HCT116 (cell line): ENCODE measurements around the gene EDN1. TPM values are rescaled to one million over a fixed set of nuclear protein-coding genes. Genes with fewer than 3 reads are reported as not detected.

Experiments used
- ATAC-seq: fragments of 200-7000 bp; cut with Tn5 transposase; 2 replicates; pipeline ENCODE4 v1.9.1; 2020; ENCODE audit warnings: mild to moderate bottlenecking, moderate library complexity
- BruUV-seq: library from RNA; stranded (reverse); fragments of 400-500 nt; replicated peaks from 2 replicates; lab custom pipeline; 2021; lab: Mats Ljungman, UMichigan
- CTCF ChIA-PET: fragments of 300-600 bp; sonication (Branson Sonifier 250); formaldehyde crosslinking; loops from one replicate; lab custom pipeline; 2021; ENCODE audit warnings: antibody characterized with exemption; lab: Charles Lee
- POLR2A ChIA-PET: fragments of 300-600, 350-600 bp; sonication (Branson Sonifier 250); formaldehyde crosslinking; loops from one replicate; lab custom pipeline; 2021; ENCODE audit warnings: antibody characterized with exemption; lab: Charles Lee
- RAD21 ChIA-PET, 2 experiments: fragments of 300-600 bp; sonication (Branson Sonifier 250); formaldehyde crosslinking; loops; one replicate each; lab custom pipeline; 2023; ENCODE audit warnings: low total read pairs in 2 of 2; ENCODE audit not compliant: uncharacterized antibody in 2 of 2, unreplicated experiment in 2 of 2, low non-redundant PET in 1 of 2; lab: Charles Lee
- DNase-seq: peaks from one replicate; pipeline ENCODE4 v3.0.0-alpha.2; 2010; ENCODE audit warnings: low read depth, low spot score
- H2AFZ ChIP-seq: fragments of 200-600 bp; shearing (Covaris generic), sonication (generic); 2 replicates; pipeline ENCODE4 v1.6.1; 2017; ENCODE audit warnings: low read depth, mixed run types, mixed read lengths, antibody characterized with exemption, low read length; ENCODE audit not compliant: poor library complexity, severe bottlenecking
- H3K27ac ChIP-seq: 2 replicates; pipeline ENCODE4 v1.5.1; 2012; ENCODE audit warnings: low read depth, low read length
- H3K27me3 ChIP-seq: fragments of 200-600 bp; sonication (generic); 2 replicates; pipeline ENCODE4 v1.6.1; 2016; ENCODE audit warnings: mixed run types, low read length, mixed read lengths; ENCODE audit not compliant: insufficient read depth
- H3K36me3 ChIP-seq, 2 experiments: fragments of 200-500 bp in 1 of 2; fragments of 200-600 bp in 1 of 2; sonication (Bioruptor generic) in 1 of 2; sonication (generic) in 1 of 2; 2 replicates each; pipeline versions ENCODE4 v1.5.1 to v1.6.1; 2014 to 2016; ENCODE audit warnings: low read length in 2 of 2, inconsistent platforms in 1 of 2, mixed read lengths in 1 of 2, mixed run types in 1 of 2; ENCODE audit not compliant: insufficient read depth in 2 of 2, control insufficient read depth in 1 of 2
- H3K4me1 ChIP-seq, 2 experiments: fragments of 200-600 bp in 1 of 2; sonication (generic) in 1 of 2; 2 replicates each; pipeline versions ENCODE4 v1.5.1 to v1.6.1; 2012 to 2017; ENCODE audit warnings: low read length in 2 of 2, inconsistent platforms in 1 of 2, mild to moderate bottlenecking in 1 of 2, mixed read lengths in 1 of 2, mixed run types in 1 of 2, moderate library complexity in 1 of 2; ENCODE audit not compliant: insufficient read depth in 2 of 2, control insufficient read depth in 1 of 2
- H3K4me2 ChIP-seq: fragments of 200-600 bp; sonication (generic); 2 replicates; pipeline ENCODE4 v1.6.1; 2017; ENCODE audit warnings: mixed run types, low read length, mixed read lengths
- H3K4me3 ChIP-seq, 2 experiments: fragments of 200-600 bp in 1 of 2; sonication (generic) in 1 of 2; replicated peaks in 1 of 2; 2 replicates each; pipeline ENCODE4 v1.5.1; 2011 to 2016; ENCODE audit warnings: low read length in 2 of 2, control low read depth in 1 of 2, low read depth in 1 of 2, mild to moderate bottlenecking in 1 of 2, mixed read lengths in 1 of 2, mixed run types in 1 of 2
- H3K79me2 ChIP-seq: fragments of 200-600 bp; sonication (generic); 2 replicates; pipeline ENCODE4 v1.6.1; 2017; ENCODE audit warnings: mild to moderate bottlenecking, mixed run types, low read length, moderate library complexity, mixed read lengths; ENCODE audit not compliant: insufficient read depth
- H3K9ac ChIP-seq: fragments of 200-600 bp; sonication (generic); 2 replicates; pipeline ENCODE4 v1.6.1; 2016; ENCODE audit warnings: low read length, mixed read lengths
- H3K9me2 ChIP-seq: fragments of 200-600 bp; sonication (generic), shearing (Covaris generic); 2 replicates; pipeline ENCODE4 v1.6.1; 2017; ENCODE audit warnings: mixed run types, mild to moderate bottlenecking, moderate library complexity; ENCODE audit not compliant: insufficient read depth
- H3K9me3 ChIP-seq, 2 experiments: fragments of 200-500 bp in 1 of 2; fragments of 200-600 bp in 1 of 2; sonication (Bioruptor generic) in 1 of 2; sonication (generic) in 1 of 2; 2 replicates each; pipeline ENCODE4 v1.6.1; 2014 to 2017; ENCODE audit warnings: low read length in 2 of 2, mixed read lengths in 2 of 2, inconsistent platforms in 1 of 2, low read depth in 1 of 2, mild to moderate bottlenecking in 1 of 2, mixed run types in 1 of 2, moderate library complexity in 1 of 2; ENCODE audit not compliant: control insufficient read depth in 1 of 2, insufficient read depth in 1 of 2
- H4K20me1 ChIP-seq: fragments of 200-600 bp; sonication (generic), shearing (Covaris generic); 2 replicates; pipeline ENCODE4 v1.6.1; 2017; ENCODE audit warnings: mixed run types, mild to moderate bottlenecking, moderate library complexity; ENCODE audit not compliant: insufficient read depth
- CEBPB ChIP-seq: IDR thresholded peaks from 2 replicates; pipeline ENCODE4 v1.6.1; 2012; ENCODE audit warnings: low read depth
- EZH2 ChIP-seq: fragments of 200-600 bp; sonication (generic); IDR thresholded peaks from 2 replicates; pipeline ENCODE4 v1.6.1; 2017; ENCODE audit warnings: antibody characterized with exemption, mixed run types
- EZH2phosphoT487 ChIP-seq: fragments of 200-600 bp; IDR thresholded peaks from 2 replicates; pipeline ENCODE4 v1.6.1; 2018; ENCODE audit warnings: antibody characterized with exemption, borderline replicate concordance
- MAX ChIP-seq: IDR thresholded peaks from 2 replicates; pipeline ENCODE4 v1.6.1; 2012
- POLR2A ChIP-seq: IDR thresholded peaks from 2 replicates; pipeline ENCODE4 v1.7.0; 2011; ENCODE audit warnings: borderline replicate concordance; ENCODE audit not compliant: insufficient read depth, insufficient read length; ENCODE audit errors: extremely low read depth
- REST ChIP-seq: IDR thresholded peaks from 2 replicates; pipeline ENCODE4 v1.6.1; 2012; ENCODE audit warnings: low read depth
- SIN3A ChIP-seq: IDR thresholded peaks from 2 replicates; pipeline ENCODE4 v1.6.1; 2012; ENCODE audit warnings: low read depth
- YY1 ChIP-seq: IDR thresholded peaks from 2 replicates; pipeline ENCODE4 v1.6.1; 2011; ENCODE audit warnings: low read length, low read depth, moderate library complexity, mild to moderate bottlenecking; ENCODE audit not compliant: insufficient replicate concordance; ENCODE audit errors: extremely low read depth
- ZBTB33 ChIP-seq: IDR thresholded peaks from 2 replicates; pipeline ENCODE4 v1.6.1; 2011; ENCODE audit warnings: mild to moderate bottlenecking, low read length, moderate library complexity; ENCODE audit not compliant: insufficient replicate concordance; ENCODE audit errors: extremely low read depth
- ZFX ChIP-seq: fragments of 450-650 bp; IDR thresholded peaks from 2 replicates; pipeline ENCODE4 v1.6.1; 2017
- ZNF274 ChIP-seq: fragments of 200-500 bp; sonication (Bioruptor generic); IDR thresholded peaks from 2 replicates; pipeline ENCODE4 v1.6.1; 2014; ENCODE audit warnings: mild to moderate bottlenecking, low read depth, low read length, inconsistent platforms
- intact Hi-C: fragments of 100-400 bp; cut with micrococcal nuclease; formaldehyde crosslinking; loops from 2 replicates; pipeline ENCODE4 v1.10.0; 2022
- total RNA-seq: library from RNA; stranded (reverse); gene quantifications from one replicate; pipeline ENCODE4 v1.2.1, GENCODE V29; 2021; ENCODE audit not compliant: unreplicated experiment

The EDN1 gene
- total RNA-seq, 1 experiment from 2014 or later = 0.22 TPM

GRCh38 chr6:12254210-12254609, 36.0 kb upstream of the EDN1 start:
- POLR2A ChIA-PET = no interaction called here
- H3K4me3 ChIP-seq = no peak overlapping the region
- TF ChIP-seq POLR2A (no peak), MAX (no peak), ZNF274 (no peak)

GRCh38 chr6:12258191-12258590, 32.0 kb upstream of the EDN1 start:
- no peak for DNase-seq
- no peak overlapping the region for H2AFZ ChIP-seq
- no peaks in the 10 kb centered on the region for H3K9me3 ChIP-seq
- no peak overlapping the region for H3K27ac ChIP-seq
- ChIA-PET CTCF (no interaction called here), POLR2A (no interaction called here), RAD21 (no interaction called here)
- no peaks in the 10 kb centered on the region for H3K36me3 ChIP-seq
- H3K27me3 ChIP-seq = no peaks in the 10 kb centered on the region
- H4K20me1 ChIP-seq = no peaks in the 10 kb centered on the region
- no TSS peak for BruUV-seq
- no peak for ATAC-seq
- no peaks in the 10 kb centered on the region for H3K79me2 ChIP-seq
- no peak overlapping the region for H3K4me2 ChIP-seq
- TF ChIP-seq ZBTB33 = no peak
- no peak for TF ChIP-seq YY1
- TF ChIP-seq EZH2phosphoT487 = no peak
- TF ChIP-seq ZFX = no peak
- TF ChIP-seq POLR2A = no peak
- TF ChIP-seq SIN3A = no peak
- no peak for TF ChIP-seq REST
- no peak for TF ChIP-seq EZH2
- TF ChIP-seq CEBPB = no peak
- intact Hi-C loops = no loop called here
- H3K9me2 ChIP-seq = no peaks in the 10 kb centered on the region
- H3K4me1 ChIP-seq = no peaks in the 10 kb centered on the region
- H3K9ac ChIP-seq = no peak overlapping the region
- no peak overlapping the region for H3K4me3 ChIP-seq

More at GRCh38 chr6:12254210-12254609, 36.0 kb upstream of the EDN1 start:
- no peaks in the 10 kb centered on the region for H3K4me1 ChIP-seq
- no peak overlapping the region for H3K4me2 ChIP-seq
- no TSS peak for BruUV-seq
- ChIA-PET RAD21 (no interaction called here), CTCF (no interaction called here)
- ATAC-seq (no peak), DNase-seq (no peak)
- no peaks in the 10 kb centered on the region for H3K9me2 ChIP-seq
- no peak overlapping the region for H3K9ac ChIP-seq
- H4K20me1 ChIP-seq = 0 out of 2 replicates have a peak, but pooled peaks cover 5% of the 10 kb centered on the region
- no peaks in the 10 kb centered on the region for H3K27me3 ChIP-seq
- H3K36me3 ChIP-seq = no peaks in the 10 kb centered on the region
- no peak overlapping the region for H3K27ac ChIP-seq
- no peak overlapping the region for H2AFZ ChIP-seq
- no peaks in the 10 kb centered on the region for H3K9me3 ChIP-seq
- H3K79me2 ChIP-seq = no peaks in the 10 kb centered on the region
- intact Hi-C loops = no loop called here
